GM19193 (cell line): ENCODE data around the gene ZNF813.
A peak's percentile ranks its signal among the peaks of the same experiment; 100 is the strongest.

Source experiments
- POLR2A ChIP-seq: IDR thresholded peaks from 4 replicates; pipeline ENCODE4 v1.6.1; 2011; ENCODE audit not compliant: insufficient read depth, insufficient read length; ENCODE audit errors: extremely low read depth

The ZNF813 gene

GRCh38 chr19:53467485-53468262 is at the start of gene ZNF813:
Gene ZNF813 (plus strand): TSS chr19:53467733. CDS start chr19:53483823, 16,090 bp downstream.
- TF ChIP-seq POLR2A = peak; percentile 73

- no peak for TF ChIP-seq POLR2A
Observed at GRCh38 chr19:53422551-53422950, 45.0 kb upstream of the ZNF813 start.

- TF ChIP-seq POLR2A = no peak
Observed at GRCh38 chr19:53424968-53425597, 42.5 kb upstream of the ZNF813 start.

- TF ChIP-seq POLR2A = peak; percentile 80
Observed at GRCh38 chr19:53431399-53432087, 36.0 kb upstream of the ZNF813 start, which contains the start of gene ZNF761. Gene ZNF761 (plus strand): TSS chr19:53431984. CDS start chr19:53447269, 15,285 bp downstream.

- no peak for TF ChIP-seq POLR2A
Observed at GRCh38 chr19:53432088-53432661, 35.4 kb upstream of the ZNF813 start.

- TF ChIP-seq POLR2A = no peak
Observed at GRCh38 chr19:53455828-53456227, 11.7 kb upstream of the ZNF813 start.

GRCh38 chr19:53461866-53462265 is 5.7 kb upstream of the ZNF813 start:
- no peak for TF ChIP-seq POLR2A

- TF ChIP-seq POLR2A = no peak
Observed at GRCh38 chr19:53462861-53463260, 4.7 kb upstream of the ZNF813 start.

- TF ChIP-seq POLR2A = no peak
Observed at GRCh38 chr19:53463263-53463662, 4.3 kb upstream of the ZNF813 start.

GRCh38 chr19:53466726-53467484 is 628 bp upstream of the ZNF813 start:
- TF ChIP-seq POLR2A = no peak

GRCh38 chr19:53471916-53472315 is 4.4 kb downstream of the ZNF813 start:
- no peak for TF ChIP-seq POLR2A

GRCh38 chr19:53485046-53486004 is 17.8 kb downstream of the ZNF813 start:
- no peak for TF ChIP-seq POLR2A

- TF ChIP-seq POLR2A = no peak
Observed at GRCh38 chr19:53492153-53492552, 24.6 kb downstream of the ZNF813 start.
